K562 (cell line): ENCODE data around the gene KRT81.

Source experiments
- EP300 ChIP-seq: IDR thresholded peaks from 2 replicates; pipeline ENCODE4 v1.6.1; 2012; ENCODE audit warnings: low read length, improper control_type of control experiment
- GABPA ChIP-seq: fragments of 200-800 bp; sonication (Bioruptor generic); conservative IDR thresholded peaks from 2 replicates; pipeline ENCODE4 v1.6.1; 2016; ENCODE audit warnings: low read depth, missing genetic modification characterization, missing compliant biosample characterization
- POLR2AphosphoS5 ChIP-seq: IDR thresholded peaks from 2 replicates; pipeline ENCODE4 v1.6.1; 2011; ENCODE audit warnings: mild to moderate bottlenecking, low read depth, low read length, moderate library complexity; ENCODE audit not compliant: control insufficient read depth, insufficient read depth
- SPI1 ChIP-seq: IDR thresholded peaks from 2 replicates; pipeline ENCODE4 v1.6.1; 2011; ENCODE audit warnings: low read depth, low read length, control low read depth, borderline replicate concordance
- TF ChIP-seq, protein P1 (sequence below): fragments of 450-650 bp; IDR thresholded peaks from one replicate; pipeline ENCODE4 v1.6.1; 2018; ENCODE audit warnings: mild to moderate bottlenecking, moderate library complexity; ENCODE audit not compliant: partially characterized antibody
- TF ChIP-seq, protein P2 (sequence below), 3 experiments: IDR thresholded peaks in 2 of 3; conservative IDR thresholded peaks in 1 of 3; 2 replicates each; pipeline ENCODE4 v1.5.1; 2011 to 2012; ENCODE audit warnings: low read length in 3 of 3, mild to moderate bottlenecking in 3 of 3, control low read depth in 2 of 3, improper control_type of control experiment in 1 of 3, inconsistent platforms in 1 of 3, low read depth in 1 of 3, mixed read lengths in 1 of 3, moderate library complexity in 1 of 3; ENCODE audit not compliant: insufficient read depth in 2 of 3

DNA sequence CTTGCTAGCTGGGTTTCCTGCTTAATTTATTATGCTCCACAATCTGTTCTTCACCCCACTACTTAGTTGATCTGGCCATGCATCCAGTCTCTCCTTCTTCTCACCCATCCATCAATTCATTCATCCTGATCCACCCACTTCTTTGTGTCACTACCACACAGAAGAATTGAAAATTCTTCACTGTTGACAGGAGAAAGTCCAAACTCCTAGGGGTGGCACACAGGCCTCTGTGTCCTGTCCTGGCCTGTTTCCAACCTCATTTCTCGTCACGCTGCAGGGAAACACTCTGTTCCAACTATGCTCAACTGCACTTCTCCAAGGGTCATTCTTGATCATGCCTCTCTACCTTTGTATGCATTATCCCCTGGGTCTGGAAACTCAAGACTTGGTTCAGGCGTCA, 40.5 kb upstream of the KRT81 start:
- TF ChIP-seq, protein P1, sequence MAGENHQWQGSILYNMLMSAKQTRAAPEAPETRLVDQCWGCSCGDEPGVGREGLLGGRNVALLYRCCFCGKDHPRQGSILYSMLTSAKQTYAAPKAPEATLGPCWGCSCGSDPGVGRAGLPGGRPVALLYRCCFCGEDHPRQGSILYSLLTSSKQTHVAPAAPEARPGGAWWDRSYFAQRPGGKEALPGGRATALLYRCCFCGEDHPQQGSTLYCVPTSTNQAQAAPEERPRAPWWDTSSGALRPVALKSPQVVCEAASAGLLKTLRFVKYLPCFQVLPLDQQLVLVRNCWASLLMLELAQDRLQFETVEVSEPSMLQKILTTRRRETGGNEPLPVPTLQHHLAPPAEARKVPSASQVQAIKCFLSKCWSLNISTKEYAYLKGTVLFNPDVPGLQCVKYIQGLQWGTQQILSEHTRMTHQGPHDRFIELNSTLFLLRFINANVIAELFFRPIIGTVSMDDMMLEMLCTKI = no peak
- TF ChIP-seq, protein P2, sequence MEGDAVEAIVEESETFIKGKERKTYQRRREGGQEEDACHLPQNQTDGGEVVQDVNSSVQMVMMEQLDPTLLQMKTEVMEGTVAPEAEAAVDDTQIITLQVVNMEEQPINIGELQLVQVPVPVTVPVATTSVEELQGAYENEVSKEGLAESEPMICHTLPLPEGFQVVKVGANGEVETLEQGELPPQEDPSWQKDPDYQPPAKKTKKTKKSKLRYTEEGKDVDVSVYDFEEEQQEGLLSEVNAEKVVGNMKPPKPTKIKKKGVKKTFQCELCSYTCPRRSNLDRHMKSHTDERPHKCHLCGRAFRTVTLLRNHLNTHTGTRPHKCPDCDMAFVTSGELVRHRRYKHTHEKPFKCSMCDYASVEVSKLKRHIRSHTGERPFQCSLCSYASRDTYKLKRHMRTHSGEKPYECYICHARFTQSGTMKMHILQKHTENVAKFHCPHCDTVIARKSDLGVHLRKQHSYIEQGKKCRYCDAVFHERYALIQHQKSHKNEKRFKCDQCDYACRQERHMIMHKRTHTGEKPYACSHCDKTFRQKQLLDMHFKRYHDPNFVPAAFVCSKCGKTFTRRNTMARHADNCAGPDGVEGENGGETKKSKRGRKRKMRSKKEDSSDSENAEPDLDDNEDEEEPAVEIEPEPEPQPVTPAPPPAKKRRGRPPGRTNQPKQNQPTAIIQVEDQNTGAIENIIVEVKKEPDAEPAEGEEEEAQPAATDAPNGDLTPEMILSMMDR (IDR thresholded peaks at IDR 0.05 in 2 of 3, conservative IDR thresholded peaks at IDR 0.05 in 1 of 3; ENCODE audit: insufficient read depth in 2 of 3, low read depth in 1 of 3, low read length in 3 of 3) = no peak
- TF ChIP-seq EP300 (no peak), GABPA (tag) (no peak), POLR2AphosphoS5 (no peak), SPI1 (no peak)
